ENCODE measurements around the gene CCM2.

DNA sequence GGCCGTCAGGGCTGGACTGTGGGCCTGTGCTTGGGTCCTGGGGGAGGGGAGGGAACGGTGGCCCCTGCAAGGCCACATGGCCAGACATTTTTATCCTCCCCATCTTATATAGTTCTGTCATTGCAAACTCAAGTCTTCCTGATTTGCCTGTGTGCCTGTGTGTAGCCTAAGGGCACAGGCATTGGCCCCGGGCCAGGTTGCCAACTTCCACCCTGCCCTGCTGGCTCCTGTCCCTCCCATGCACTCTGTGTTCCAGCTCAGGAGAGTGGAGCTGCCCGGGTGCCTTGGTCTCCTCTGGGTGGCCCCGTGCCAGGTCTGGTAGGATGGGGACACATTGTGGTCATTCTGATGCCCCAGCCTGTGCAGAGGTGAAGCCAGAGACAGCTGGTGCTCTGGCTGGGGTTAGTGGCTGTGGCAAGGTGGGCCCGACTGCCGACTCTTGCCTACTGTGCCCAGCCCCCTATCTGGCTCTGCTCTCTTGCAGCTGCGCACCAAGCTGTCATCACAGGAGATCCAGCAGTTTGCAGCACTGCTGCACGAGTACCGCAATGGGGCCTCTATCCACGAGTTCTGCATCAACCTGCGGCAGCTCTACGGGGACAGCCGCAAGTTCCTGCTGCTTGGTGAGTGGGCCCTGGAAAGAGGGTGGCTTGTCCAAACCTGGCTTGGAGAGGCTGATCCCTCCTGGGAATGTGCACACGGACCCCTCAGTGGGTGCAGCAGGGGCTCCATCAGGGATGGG lies 74.0 kb downstream of the CCM2 start:
- no peak for TF ChIP-seq POLR2AphosphoS5 (IDR thresholded peaks at IDR 0.05)
- TF ChIP-seq, protein P1, sequence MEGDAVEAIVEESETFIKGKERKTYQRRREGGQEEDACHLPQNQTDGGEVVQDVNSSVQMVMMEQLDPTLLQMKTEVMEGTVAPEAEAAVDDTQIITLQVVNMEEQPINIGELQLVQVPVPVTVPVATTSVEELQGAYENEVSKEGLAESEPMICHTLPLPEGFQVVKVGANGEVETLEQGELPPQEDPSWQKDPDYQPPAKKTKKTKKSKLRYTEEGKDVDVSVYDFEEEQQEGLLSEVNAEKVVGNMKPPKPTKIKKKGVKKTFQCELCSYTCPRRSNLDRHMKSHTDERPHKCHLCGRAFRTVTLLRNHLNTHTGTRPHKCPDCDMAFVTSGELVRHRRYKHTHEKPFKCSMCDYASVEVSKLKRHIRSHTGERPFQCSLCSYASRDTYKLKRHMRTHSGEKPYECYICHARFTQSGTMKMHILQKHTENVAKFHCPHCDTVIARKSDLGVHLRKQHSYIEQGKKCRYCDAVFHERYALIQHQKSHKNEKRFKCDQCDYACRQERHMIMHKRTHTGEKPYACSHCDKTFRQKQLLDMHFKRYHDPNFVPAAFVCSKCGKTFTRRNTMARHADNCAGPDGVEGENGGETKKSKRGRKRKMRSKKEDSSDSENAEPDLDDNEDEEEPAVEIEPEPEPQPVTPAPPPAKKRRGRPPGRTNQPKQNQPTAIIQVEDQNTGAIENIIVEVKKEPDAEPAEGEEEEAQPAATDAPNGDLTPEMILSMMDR (IDR thresholded peaks at IDR 0.05) = no peak
